ENCODE data around the gene CACNA2D1. TPM values are rescaled to one million over a fixed set of nuclear protein-coding genes. Genes with fewer than 3 reads are reported as not detected.

CACNA2D1 gene
- polyA plus RNA-seq, 2 of the 4 experiments (the other 2 are of a cell fraction) = 18.0 to 32.9 TPM

DNA sequence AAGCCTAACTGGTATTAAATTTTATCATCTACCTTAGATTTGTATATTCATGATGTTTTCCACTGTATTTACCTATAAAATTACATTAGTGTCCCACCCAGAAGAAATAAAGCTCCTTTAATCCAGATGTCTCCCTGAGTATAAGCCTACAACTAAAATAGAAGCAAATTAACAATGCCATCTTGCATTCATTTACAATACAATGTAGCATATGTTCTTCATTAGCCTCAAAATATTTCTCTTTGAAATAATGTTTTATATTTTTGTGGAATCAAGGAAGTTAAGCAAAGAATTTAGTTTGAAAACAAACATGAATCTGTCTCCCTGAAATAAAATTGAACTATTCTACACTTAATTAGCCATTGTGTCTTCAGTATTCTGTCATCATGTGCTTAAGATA, 112.3 kb downstream of the CACNA2D1 start:
- H3K9me3 ChIP-seq = no peaks in the 10 kb centered on the region
- H3K4me2 ChIP-seq = no peak overlapping the region
- CTCF ChIA-PET = no interaction called here
- TF ChIP-seq MAZ (IDR thresholded peaks at IDR 0.05; ENCODE audit: borderline replicate concordance, low read depth, low read length) (no peak), ZSCAN20 (CRISPR knock-in tag; IDR thresholded peaks at IDR 0.05) (no peak), ATOH8 (CRISPR knock-in tag; IDR thresholded peaks at IDR 0.05; ENCODE audit: low read depth) (no peak), PHF8 (IDR thresholded peaks at IDR 0.05; ENCODE audit: borderline replicate concordance, low read depth) (no peak), HOXA7 (CRISPR knock-in tag; IDR thresholded peaks at IDR 0.05) (no peak), MAFK (IDR thresholded peaks at IDR 0.05; ENCODE audit: partially characterized antibody) (no peak), NFE2L2 (conservative IDR thresholded peaks at IDR 0.05; ENCODE audit: low read length) (no peak), ZNF302 (CRISPR knock-in tag; IDR thresholded peaks at IDR 0.05) (no peak), RCOR1 (IDR thresholded peaks at IDR 0.05; ENCODE audit: low read depth, low read length) (no peak), KDM5A (IDR thresholded peaks at IDR 0.05) (no peak), EHF (CRISPR knock-in tag; IDR thresholded peaks at IDR 0.05) (no peak), ZC3H11A (IDR thresholded peaks at IDR 0.05) (no peak), CEBPB (IDR thresholded peaks at IDR 0.05) (no peak), CBX8 (IDR thresholded peaks at IDR 0.05) (no peak), CBX2 (IDR thresholded peaks at IDR 0.05; ENCODE audit: borderline replicate concordance, low read depth) (no peak)
- TF ChIP-seq, protein P1, sequence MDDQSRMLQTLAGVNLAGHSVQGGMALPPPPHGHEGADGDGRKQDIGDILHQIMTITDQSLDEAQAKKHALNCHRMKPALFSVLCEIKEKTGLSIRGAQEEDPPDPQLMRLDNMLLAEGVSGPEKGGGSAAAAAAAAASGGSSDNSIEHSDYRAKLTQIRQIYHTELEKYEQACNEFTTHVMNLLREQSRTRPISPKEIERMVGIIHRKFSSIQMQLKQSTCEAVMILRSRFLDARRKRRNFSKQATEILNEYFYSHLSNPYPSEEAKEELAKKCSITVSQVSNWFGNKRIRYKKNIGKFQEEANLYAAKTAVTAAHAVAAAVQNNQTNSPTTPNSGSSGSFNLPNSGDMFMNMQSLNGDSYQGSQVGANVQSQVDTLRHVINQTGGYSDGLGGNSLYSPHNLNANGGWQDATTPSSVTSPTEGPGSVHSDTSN (IDR thresholded peaks at IDR 0.05) = no peak
- TF ChIP-seq, protein P2, sequence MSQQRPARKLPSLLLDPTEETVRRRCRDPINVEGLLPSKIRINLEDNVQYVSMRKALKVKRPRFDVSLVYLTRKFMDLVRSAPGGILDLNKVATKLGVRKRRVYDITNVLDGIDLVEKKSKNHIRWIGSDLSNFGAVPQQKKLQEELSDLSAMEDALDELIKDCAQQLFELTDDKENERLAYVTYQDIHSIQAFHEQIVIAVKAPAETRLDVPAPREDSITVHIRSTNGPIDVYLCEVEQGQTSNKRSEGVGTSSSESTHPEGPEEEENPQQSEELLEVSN (IDR thresholded peaks at IDR 0.05; ENCODE audit: borderline replicate concordance, low read depth) = no peak
- DNase-seq (ENCODE audit: low read depth in 1 of 2, low spot score in 1 of 2) = no peak
- ATAC-seq = no peak
- POLR2A ChIA-PET = no interaction called here
- H3K4me3 ChIP-seq = no peak overlapping the region
- no peak for FAIRE-seq
- no peak overlapping the region for H3K27ac ChIP-seq
- no peaks in the 10 kb centered on the region for H3K4me1 ChIP-seq

GRCh38 chr7:82330706-82331215, 112.8 kb downstream of the CACNA2D1 start:
- no peaks in the 10 kb centered on the region for H3K4me1 ChIP-seq
- DNase-seq (ENCODE audit: low read depth in 1 of 2, low spot score in 1 of 2) (no peak), ATAC-seq (no peak), FAIRE-seq (peak; percentile 82)
- 89% methylated on average over 2 of the region's 2 CpGs for WGBS (ENCODE audit: missing lambda C conversion rate)
- TF ChIP-seq CBX8 (IDR thresholded peaks at IDR 0.05) = no peak
- TF ChIP-seq, protein P2 (IDR thresholded peaks at IDR 0.05; ENCODE audit: borderline replicate concordance, low read depth) = no peak
- no peak for TF ChIP-seq ZNF302 (CRISPR knock-in tag; IDR thresholded peaks at IDR 0.05)
- H3K4me3 ChIP-seq = no peak overlapping the region
- H3K27ac ChIP-seq = no peak overlapping the region
- CTCF ChIA-PET = no interaction called here
- H3K9me3 ChIP-seq = no peaks in the 10 kb centered on the region
- POLR2A ChIA-PET = no interaction called here
- no peak overlapping the region for H3K4me2 ChIP-seq

DNA sequence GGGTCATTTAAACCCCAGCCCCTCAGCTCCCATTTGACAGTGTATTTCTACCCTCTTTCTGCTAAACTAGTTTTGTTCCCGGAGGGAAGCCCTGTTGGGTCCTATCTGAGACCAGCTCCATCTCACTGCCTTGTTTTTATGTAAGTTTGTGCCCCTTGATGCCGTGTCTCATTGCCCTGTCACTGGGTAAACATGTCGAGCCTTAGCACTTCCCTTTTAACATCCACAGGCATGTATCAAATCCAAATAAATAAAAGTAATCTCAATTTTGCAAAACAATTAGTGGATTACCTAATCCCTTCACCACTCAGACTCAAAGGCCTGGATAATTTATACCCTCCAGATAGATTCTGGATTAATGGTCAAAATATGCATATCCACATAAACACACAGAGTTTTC, 115.7 kb downstream of the CACNA2D1 start:
- FAIRE-seq (no peak), ATAC-seq (no peak), DNase-seq (ENCODE audit: low read depth in 1 of 2, low spot score in 1 of 2) (no peak)
- no peak overlapping the region for H3K4me3 ChIP-seq
- H3K4me2 ChIP-seq = no peak overlapping the region
- POLR2A ChIA-PET = no interaction called here
- H3K27ac ChIP-seq = no peak overlapping the region
- 34% methylated on average over 3 of the region's 3 CpGs for WGBS (ENCODE audit: missing lambda C conversion rate)
- CTCF ChIA-PET = interaction anchor here (0.9 kb wide), 1 partner anchor 10 kb away, joined by 3 read pairs; no protein-coding TSS in a partner anchor
- H3K9me3 ChIP-seq = no peaks in the 10 kb centered on the region
- no peaks in the 10 kb centered on the region for H3K4me1 ChIP-seq
- TF ChIP-seq JUNB (IDR thresholded peaks at IDR 0.05) (no peak), MYC (IDR thresholded peaks at IDR 0.05; ENCODE audit: borderline replicate concordance, low read length) (no peak), RCOR1 (IDR thresholded peaks at IDR 0.05; ENCODE audit: low read depth, low read length) (no peak), EP300 (IDR thresholded peaks at IDR 0.05) (no peak), CBX2 (IDR thresholded peaks at IDR 0.05; ENCODE audit: borderline replicate concordance, low read depth) (no peak), HES2 (IDR thresholded peaks at IDR 0.05) (no peak), ZSCAN20 (CRISPR knock-in tag; IDR thresholded peaks at IDR 0.05) (no peak), KDM1A (IDR thresholded peaks at IDR 0.05; ENCODE audit: low read depth) (no peak), TP53 (CRISPR knock-in tag; IDR thresholded peaks at IDR 0.05) (no peak), ATOH8 (CRISPR knock-in tag; IDR thresholded peaks at IDR 0.05; ENCODE audit: low read depth) (no peak)
- TF ChIP-seq, protein P3, sequence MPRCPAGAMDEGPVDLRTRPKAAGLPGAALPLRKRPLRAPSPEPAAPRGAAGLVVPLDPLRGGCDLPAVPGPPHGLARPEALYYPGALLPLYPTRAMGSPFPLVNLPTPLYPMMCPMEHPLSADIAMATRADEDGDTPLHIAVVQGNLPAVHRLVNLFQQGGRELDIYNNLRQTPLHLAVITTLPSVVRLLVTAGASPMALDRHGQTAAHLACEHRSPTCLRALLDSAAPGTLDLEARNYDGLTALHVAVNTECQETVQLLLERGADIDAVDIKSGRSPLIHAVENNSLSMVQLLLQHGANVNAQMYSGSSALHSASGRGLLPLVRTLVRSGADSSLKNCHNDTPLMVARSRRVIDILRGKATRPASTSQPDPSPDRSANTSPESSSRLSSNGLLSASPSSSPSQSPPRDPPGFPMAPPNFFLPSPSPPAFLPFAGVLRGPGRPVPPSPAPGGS (IDR thresholded peaks at IDR 0.05) = no peak
- TF ChIP-seq, protein P4, sequence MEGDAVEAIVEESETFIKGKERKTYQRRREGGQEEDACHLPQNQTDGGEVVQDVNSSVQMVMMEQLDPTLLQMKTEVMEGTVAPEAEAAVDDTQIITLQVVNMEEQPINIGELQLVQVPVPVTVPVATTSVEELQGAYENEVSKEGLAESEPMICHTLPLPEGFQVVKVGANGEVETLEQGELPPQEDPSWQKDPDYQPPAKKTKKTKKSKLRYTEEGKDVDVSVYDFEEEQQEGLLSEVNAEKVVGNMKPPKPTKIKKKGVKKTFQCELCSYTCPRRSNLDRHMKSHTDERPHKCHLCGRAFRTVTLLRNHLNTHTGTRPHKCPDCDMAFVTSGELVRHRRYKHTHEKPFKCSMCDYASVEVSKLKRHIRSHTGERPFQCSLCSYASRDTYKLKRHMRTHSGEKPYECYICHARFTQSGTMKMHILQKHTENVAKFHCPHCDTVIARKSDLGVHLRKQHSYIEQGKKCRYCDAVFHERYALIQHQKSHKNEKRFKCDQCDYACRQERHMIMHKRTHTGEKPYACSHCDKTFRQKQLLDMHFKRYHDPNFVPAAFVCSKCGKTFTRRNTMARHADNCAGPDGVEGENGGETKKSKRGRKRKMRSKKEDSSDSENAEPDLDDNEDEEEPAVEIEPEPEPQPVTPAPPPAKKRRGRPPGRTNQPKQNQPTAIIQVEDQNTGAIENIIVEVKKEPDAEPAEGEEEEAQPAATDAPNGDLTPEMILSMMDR (IDR thresholded peaks at IDR 0.05) = no peak
